GM04504 (cell line): Measurements from ENCODE around the gene SPACA9.
A peak's percentile ranks its signal among the peaks of the same experiment; 100 is the strongest.

Source experiments
- DNase-seq: peaks from one replicate; pipeline ENCODE4 v3.0.0-alpha.2; 2012; ENCODE audit warnings: low read depth

The SPACA9 gene

DNA sequence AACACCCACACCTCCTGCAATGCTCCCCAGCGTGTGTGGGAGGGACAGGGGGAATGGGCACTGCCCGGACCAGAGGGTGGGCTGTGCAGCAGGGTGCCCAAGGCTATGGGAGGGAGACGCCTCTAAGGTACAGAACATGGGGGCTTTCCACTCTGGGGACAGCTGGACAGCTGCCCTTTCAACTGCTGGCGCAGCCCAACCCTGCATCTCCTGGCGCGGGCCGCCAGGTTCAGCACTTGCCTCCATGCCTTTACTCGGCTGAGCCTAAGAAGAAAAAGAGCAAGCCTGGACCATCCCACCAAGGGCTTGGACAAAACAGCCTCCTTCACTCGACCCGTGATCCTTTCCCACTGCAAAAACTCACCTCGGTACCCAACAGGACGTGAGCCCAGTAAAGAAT lies 15.6 kb upstream of the SPACA9 start:
- no peak for DNase-seq

DNA sequence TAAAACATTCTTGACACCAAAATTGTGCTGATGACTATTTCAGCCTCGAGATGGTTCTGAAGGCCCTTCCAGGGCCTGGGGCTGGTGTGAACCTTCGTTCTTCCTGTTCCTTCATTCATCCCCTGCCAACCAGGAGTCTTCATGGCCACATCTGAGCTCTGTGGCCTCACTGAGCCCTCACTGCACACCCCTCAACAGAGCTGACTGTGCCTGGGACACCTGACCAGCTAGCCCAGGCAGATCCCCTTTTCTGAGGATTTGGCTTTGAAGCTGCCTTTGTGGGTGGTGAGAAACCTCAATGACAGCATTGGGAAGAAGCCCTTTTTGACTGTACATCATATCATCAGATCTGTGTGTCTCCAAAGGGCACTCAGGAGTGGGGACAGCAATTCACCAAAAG lies 14.4 kb upstream of the SPACA9 start:
- DNase-seq: no peak

- no peak for DNase-seq
These were observed 14.0 kb upstream of the SPACA9 start for GRCh38 chr9:132864691-132865090.

- no peak for DNase-seq
These were observed 11.8 kb upstream of the SPACA9 start for GRCh38 chr9:132866898-132867297.

DNA sequence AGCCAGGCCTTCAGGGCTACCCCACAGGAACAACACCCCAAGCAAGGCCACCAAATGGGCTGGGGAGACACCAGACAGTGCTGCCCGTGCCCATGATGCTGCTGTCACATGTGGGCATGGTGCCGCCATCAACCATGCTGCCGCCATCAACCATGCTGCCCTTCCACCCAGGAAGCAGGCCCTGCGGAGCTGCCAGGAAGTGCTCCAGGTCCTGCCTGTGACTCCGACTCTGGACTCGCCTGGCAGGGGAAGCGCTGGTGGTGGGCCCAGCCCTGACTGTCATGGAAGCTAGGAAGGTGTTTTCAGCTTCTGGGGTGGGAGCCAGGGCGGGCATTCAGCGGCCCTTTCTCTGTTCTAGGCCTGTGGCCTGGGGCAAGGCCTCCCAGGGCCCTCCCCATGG lies 9.4 kb upstream of the SPACA9 start:
- no peak for DNase-seq

- no peak for DNase-seq
These were observed 5.3 kb upstream of the SPACA9 start for GRCh38 chr9:132873403-132873802.

DNA sequence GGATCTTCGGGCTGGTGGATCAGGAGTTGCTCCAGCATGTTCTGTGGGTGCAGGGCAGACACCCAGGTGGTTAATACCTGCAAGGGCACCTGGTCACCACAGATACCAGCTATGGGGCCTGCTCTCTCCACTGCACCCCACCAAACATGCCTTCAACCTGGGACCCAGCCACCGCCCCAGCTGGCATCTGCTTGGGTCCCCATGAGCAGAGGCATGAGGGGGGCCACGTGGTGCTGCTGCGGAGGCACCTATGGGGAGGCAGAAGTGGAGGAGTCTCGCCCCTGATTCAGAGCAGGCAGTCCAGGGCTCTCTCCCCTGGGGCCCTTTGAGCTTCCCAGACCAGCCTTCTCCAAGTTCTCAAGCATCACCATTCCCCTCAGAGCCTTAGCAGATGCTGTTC lies 3.5 kb upstream of the SPACA9 start:
- no peak for DNase-seq

DNA sequence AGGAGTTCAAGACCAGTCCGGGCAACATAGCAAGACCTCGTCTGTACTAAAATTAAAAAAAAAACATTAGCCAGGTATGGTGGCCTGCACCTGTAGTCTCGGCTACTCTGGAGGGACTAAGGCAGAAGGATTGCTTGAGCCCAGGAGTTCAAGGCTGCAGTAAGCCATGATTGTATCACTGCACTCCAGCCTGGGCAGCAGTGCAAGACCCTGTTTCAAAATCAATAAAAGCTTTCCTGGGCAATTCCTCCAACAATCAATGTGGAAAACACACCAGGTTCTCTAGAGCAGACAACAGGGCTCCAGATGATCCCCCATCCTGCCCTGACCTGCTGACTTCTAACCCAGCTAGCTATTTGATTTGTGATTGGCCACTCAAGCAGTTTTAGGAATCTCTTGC lies 1.8 kb upstream of the SPACA9 start:
- no peak for DNase-seq

DNA sequence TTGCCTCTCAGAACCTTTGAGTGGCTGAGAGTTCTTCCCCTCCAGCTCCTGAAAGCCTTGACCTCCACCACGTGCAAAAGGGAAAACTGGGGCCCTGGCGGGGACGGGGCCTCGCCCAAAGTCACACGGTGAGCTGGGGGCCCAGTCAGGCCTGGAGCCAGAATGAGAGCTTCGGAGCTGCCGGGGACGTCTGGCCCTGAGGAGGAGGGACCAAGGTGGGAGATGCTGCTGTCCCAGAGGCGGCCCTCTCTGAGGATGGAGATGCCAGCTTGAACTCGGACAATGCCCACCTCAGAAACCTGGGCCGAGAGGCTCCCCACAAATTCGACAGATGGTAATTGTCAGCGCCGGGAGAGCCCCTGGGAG lies 1.3 kb upstream of the SPACA9 start:
- no peak for DNase-seq

DNA sequence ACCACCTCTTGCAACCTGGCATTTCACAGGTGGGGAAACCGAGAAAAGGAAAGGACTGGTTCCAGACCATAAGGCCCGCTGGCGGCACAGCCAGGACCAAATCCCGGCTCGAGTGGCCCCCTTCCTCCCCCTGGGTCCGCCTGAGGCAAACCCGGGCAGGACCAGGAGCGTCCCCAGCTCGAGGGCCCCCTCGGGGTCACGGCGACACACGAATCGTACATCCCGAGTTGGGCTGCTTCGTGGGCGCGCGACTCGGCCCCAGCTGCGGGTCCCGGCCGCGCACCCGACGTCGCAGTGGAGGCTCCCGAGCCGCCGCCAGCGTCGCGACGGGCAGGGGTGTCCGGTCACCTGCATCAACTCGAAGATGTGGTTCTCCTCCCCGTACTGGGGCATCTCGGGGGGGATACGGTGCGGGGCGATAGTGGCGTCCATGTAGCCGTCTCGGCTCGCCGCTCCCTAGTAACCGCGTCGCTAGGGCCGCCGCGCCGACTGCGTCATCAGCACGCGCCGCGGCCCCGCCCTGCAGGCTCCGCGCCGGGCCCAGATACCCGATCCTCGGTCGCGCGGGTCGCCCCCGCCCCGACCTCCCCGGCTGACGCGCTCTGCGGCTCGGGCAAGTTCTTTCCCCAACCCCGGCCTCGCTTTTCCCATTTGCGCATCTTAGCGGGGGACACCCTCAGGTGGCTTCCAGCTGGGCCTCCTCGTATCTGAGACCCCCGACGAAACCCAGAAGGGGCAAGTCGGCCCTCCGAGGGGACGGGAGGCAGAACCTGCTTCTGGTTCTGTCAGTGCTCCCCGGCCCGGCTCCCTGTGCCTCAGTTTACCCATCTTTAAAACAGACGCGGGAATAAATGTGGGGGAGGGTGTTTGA lies 639 bp upstream of the SPACA9 start, which contains the start of gene AK8:
AK8 (minus strand) TSS at position 461 of the 871 bp plus-strand sequence; CDS start at position 432, 29 bp downstream.
- DNase-seq: peak; percentile 47

DNA sequence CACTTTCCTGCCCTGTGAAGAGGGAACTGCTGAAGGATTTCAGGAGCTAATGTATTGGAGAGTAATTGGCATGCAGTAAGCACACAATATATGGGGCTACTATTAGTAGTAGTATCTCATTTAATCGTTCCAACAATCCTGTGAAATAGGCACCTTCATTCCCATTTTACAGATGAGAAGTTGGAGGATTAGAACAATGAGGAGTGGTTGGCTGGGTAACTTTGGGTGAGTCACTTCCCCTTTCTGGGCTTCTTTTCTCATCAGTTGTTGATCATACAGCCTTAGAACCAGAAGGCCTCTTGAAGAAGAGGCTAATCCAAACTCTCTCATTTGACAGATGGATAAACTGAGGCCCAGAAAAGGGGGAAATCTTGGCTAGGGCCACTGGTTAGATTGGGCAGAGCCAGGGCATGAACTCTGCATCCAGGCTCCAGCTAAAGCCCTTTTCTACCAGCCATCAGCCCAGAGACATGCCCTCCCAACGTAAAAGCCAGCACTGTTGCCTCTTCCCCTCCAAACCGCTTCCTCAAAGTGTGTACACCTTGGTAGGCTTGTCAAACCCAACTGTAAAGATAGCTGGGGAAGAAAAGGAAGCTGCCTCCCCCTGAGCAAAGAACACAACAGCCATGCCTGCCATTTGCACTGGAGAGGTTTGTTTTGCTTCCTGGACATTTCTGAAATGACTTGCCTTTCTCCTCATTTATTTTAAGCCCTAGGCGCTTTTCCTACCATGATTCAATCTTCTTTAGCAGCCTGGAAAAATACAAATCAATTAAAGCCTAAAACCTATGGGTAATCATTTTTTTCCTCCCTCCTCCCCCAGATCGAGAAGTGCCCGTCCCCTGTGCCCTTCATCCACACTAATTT lies 992 bp downstream of the SPACA9 start:
- no peak for DNase-seq

DNA sequence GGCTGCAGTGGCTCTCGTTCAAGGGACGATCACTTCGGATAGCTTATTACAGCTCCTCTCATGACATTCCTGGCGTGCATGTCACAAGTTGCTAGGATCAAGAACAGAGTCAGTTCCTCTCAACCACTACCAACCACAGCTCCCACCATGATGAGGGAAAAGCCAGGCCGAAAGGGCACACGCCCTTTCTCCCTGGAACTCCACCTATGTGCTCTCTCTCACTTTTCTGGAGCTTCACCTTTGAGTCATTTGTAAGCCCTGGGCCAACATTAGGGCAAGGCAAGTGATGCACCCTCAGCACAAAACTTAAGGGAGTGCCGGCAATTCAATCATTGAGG lies 1.6 kb downstream of the SPACA9 start:
- no peak for DNase-seq

GRCh38 chr9:132881826-132882225 lies 3.1 kb downstream of the SPACA9 start:
- DNase-seq: no peak

DNA sequence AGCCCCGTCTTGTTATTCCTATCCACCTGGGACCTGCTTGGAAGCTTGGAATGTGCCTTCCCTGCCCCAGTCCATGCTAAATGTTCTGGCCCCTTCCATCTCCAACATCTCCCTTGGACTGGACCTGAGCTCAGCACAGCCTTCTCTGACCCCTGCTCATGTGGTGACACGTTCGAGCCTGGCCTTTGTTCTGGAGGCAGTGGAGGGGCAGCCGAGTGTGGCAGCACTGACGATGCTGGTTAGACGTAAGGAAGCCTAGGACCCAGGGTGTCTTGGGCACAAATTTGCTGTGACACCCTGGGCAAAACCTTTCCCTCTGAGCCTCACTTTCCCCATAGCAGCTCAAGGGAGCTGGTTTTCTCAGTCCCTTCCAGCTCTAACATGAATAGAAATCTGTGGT lies 3.9 kb downstream of the SPACA9 start:
- no peak for DNase-seq

GRCh38 chr9:132883349-132884294 lies 4.9 kb downstream of the SPACA9 start:
- no peak for DNase-seq

DNA sequence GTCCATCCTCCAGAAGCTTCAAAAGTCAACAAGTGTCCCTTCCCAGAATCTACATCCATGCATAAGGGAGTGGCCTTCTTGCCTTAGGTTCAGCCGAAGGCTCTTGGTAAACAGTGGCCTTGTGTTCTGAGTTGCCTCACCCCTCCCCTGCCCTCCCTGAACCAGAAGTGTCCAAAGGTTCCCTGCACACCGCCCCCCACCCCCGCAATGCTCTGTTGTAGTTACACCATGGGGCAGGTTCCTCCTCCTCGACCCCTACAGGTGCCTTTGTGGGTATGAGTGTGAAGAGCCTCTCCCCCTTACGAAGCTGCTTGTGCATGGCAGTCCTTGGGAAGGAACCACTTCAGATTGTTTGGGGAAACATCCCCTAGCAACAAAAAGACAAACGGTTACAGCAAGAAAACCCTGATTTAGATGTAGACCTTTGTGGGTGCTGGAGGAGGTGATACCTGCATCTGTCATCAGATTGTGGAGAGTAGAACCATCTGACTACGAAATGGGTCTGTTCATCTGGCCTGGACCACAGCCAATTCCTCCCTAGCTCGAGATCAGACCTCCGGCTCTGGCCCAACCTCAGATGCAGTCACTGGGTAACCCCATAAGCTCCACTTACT lies 7.1 kb downstream of the SPACA9 start:
- no peak for DNase-seq

GRCh38 chr9:132886334-132886725 lies 7.6 kb downstream of the SPACA9 start:
- DNase-seq: no peak

DNA sequence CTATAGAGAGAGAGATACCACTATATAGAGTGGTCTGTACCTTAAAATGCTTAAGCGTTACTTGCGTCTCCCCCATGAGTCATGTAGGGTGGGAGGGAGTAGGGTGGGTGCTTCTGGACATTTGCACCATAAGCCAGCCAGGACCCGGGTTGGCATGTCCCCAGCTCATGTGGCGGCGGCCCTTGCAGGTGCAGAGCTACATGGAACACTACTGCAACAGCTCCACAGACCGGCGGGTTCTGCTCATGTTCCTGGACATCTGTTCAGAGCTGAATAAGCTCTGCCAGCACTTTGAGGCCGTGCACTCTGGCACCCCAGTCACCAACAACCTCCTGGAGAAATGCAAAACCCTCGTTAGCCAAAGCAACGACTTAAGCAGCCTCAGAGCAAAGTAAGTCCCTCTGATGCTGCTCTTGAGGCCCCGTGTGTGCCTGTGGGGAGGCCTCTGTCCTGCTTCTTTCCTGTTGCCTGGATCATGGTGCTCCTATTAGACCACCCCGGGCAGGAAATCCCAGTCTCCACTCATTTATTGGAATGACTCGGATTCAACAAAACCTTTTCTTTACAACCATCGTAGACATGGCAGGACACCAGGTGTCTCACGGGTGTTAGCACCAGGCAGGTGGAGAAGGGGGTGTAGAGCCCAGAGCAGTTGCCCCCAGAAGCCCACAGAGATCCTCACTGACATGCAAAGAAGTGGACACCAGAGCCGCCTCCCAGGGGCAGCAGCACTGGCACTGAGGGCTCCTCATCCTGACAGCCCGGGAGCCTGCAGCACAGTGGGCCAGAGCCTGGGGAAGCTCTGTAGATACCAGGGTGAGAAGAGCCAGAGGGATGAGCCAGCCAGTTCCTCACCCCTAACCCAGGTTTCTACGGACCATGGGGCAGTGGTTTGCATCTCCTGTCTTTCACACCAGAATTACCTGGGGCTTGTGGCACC lies 8.8 kb downstream of the SPACA9 start:
- DNase-seq: no peak

DNA sequence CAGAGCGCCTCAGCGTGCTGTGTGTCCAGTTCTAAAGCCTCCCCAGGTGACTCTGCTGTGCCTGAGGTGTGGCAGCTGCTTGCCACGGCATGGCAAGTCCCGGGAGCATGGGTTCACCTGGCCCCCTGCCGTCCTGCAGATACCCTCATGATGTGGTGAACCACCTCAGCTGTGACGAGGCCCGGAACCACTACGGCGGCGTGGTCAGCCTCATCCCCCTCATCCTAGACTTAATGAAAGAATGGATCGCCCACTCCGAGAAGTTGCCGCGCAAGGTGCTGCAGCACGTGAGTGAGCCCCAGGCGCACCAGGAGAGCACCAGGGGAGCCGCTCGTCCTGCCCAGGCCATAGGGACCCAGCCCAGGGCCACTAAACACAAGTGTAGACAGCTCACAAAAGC lies 9.5 kb downstream of the SPACA9 start:
- DNase-seq: no peak

DNA sequence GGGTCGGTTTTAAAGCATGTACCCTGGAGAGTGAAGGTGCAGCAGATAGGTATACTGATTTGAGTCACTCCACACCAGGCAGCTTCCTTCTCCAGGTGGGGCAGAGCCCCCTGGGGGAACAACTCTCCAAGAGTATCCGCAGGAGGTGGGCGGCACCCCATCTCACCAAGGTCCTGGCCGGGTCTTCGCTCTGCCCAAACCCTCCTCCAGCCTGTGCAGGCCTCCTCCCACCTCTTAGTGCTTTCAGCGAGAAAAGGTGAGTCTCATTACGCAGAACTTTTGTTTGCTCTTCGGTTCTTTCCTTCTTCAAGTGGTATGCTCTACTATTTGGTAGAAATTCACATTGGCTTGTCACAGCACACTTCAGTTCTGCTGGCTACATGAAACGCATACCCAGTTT lies 13.7 kb downstream of the SPACA9 start:
- DNase-seq: no peak

GRCh38 chr9:132894346-132894745 lies 15.6 kb downstream of the SPACA9 start:
- DNase-seq: no peak
